Measurements from ENCODE around the gene FAM3D.
"Not testable (repeated sequence)": the region's sequence is repeated elsewhere in the genome, so short reads cannot be mapped to it uniquely, and the experiment has no call there.

The FAM3D gene

DNA sequence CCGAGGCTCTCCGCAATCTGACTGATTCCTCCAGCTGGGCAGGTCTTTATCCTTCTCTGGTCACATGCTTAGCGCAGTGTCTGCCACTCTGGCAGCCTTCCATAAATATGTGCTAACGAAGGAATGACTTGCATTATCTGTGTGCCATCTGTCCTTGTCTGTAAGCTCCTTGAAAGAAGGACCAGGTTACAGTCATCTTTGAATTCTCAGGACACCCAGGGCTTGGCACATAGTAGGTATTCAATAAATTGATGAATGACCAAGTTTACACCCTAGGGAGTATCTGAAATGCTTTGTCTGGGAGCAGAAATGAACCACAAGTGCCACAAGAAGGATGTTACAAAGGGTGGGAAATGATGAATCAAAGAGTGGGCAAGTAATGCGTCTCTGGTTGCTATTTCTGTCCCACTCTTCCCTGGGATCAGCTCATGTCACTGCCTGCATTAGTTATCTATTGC is 16.5 kb upstream of the FAM3D start:
- no peak for DNase-seq

DNA sequence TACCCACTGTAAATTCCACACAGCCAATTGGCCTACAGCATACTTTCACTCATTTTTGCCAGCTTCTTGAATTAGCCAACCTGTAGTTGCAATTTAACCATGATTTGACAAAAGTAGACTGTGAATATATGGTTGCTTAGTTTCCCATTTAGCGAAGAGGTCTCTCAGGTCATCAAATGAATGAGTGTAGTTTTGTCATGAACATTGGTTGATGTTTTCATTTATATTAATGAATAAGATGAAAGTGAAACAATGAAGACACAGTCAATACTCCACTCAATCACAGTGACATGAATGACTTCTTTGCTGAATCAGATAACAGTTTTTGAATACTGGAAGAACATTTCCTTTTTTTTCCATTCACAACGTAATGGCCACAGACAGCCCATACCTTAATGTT is 15.3 kb upstream of the FAM3D start:
- DNase-seq: no peak

DNA sequence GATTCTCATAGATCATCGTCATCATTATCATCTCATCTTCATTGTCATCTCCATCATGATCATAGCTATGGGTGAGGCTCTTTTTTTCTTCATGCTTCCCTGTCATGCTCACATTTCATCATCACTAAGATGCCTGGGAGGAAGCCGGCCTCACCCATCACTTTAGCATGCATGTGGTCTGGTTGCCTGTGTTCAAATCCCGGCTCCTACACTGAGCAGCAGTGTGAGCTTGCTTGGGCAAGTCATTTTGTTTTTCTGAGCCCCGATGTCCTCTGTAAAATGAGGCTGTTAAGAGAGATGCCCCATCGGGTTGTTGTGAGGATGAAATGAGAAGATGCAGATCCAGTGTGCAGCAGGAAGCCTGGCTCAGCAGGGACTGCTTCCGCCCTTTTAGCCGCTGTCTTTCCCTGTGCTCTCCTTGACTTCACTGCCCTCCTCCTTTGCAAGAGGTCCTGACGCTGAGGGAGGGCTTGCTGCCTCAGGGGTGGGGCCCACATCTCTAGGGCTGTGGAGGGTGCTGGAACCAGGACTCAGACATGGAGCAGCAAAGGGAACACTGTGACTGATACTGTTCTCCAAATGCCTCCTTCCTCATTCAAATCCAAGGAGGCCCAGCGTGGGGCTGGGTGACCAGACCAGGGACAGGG is 14.4 kb upstream of the FAM3D start:
- DNase-seq: no peak

DNA sequence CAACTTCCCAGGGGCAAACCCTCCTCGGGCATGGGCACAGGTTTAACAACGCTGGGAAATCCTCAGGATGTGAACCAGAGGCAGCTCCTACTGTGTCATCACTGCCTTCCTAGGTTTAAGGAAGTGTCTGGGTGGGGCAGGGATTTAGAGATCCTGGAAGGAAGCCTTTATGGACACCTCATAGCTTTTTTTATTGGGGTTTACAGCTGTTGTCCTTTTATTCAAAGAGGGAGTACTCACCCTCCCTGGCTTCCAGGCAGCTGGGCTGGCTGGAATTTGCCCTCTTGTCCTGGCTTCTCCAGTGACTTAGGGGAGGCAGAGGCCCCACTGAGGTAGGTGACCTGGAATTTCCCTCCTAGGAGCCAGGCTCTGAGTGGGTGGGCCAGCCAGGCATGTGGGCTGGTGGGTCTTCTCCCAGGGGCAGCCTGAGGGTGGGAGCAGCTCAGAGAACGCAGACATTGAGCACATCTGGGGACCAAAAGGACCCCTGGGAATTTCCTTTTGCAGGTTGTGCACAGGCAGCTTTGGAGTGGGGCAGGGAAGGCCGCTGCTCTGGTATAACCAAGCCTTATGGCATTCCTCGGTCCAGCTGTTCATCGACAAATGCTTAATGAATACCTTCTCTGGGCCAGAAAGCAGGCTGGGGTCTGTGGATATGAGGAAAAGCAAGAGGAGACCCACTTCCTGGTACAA is 13.5 kb upstream of the FAM3D start:
- DNase-seq: no peak

DNA sequence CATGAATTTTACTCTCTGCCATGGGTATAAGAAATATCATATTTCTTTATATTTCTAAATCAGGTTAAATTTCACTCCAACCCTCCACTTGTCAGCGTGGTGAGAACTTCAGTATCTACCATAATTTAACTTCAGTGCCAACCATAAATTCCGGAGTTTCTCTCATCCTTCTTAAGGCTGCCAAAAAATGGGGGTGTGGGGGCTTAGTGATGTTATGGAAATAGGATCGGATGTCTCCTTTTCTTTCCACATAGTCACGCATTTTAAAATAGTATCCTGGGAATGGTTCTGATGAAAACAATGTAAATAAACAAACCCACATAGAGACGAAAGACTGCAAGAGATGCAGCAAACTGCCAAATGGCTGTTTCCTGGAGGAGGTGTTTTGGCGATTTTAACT is 12.9 kb upstream of the FAM3D start:
- no peak for DNase-seq

DNA sequence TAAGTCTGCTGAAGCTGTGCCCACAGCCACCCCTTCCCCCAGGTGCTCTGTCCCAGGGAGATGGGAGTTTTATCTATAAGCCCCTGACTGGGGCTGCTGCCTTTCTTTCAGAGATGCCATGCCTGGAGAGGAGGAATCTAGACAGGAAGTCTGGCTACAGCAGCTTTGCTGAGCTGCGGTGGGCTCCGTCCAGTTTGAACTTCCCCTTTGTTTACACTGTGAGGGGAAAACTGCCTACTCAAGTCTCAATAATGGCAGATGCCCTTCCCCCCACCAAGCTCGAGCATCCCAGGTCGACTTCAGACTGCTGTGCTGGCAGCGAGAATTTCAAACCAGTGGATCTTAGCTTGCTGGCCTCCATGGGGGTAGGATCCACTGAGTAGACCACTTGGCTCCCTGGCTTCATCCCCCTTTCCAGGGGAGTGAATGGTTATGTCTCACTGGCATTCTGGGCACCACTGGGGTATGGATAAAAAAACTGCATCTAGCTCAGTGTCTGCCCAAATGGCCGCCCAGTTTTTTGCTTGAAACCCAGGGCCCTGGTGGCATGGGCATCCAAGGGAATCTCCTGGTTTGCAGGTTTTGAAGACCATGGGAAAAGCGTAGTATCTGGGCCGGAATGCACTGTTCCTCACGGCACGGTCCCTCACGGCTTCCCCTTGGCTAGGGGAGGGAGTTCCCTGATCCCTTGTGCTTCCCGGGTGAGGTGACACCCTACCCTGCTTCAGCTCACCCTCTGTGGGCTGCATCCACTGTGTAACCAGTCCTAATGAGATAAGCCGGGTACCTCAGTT is 11.8 kb upstream of the FAM3D start:
- not testable (repeated sequence) for DNase-seq

DNA sequence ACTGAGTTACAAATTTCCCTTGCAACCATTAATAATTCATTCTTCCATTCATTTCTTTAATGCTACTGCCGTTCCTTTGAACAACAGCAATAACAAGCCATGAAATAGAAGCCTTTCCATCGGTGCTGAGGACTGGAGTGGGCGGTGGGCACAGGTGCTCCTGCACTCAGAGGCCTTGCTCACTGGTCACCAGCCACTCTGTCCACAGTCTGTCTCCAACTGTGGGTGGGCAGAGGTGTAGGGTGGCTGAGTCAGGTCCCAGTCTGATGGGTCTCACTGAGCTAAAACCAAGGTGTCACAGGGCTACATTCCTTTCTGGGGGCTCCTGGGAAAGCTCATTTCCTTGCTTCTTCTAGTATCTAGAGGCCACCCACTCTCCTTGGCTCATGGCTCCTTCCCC is 6.3 kb upstream of the FAM3D start:
- DNase-seq: no peak

DNA sequence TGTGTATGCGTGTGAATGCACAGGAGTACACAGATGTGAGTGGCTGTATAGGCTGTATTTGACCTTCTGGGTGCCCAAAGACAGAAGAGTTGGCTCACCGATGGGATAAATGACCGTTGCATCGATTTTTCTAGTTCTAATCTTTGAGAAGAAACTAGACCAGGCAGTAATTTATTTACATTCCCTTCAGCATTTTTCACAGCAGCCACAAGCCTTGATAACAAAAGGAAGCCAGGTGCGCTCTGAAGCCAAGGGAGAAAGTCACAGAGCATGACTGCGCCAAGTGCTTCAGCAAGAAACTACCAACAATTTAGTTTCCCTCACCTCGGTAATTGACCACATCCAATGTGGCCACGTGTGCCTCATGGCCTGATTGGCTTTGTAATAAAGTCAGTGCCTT is 5.9 kb upstream of the FAM3D start:
- DNase-seq: peak in 1 of 2 experiments; percentile 18

DNA sequence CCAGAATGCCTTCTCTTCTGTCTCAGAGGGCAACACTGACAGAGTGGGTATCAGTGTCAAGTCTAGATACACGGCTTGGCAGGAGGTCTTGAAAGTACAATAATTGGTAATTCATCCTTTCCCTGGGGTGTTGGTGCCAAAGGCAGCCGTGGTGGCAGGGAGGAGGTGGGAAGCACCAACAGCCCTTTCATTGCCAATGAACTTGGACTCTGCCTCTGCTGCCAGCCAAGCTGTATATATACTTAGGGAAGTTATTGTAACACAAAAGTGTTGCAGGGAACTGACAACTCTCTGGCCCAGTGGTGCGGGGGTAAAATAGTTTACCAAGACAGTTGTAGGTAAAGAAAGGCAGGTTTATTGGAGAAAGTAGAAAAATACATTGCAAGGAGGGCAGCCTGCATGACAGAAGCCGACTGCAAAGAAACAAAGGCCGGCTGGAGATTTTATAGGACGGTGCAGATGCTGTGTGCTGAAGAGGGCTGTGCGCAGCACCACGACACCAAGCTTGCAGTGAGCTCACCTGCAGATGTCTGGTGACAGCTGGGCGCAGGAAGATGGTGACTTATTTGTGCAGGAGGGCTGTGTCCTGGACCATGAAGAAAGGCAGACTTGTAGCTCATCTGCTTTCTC is 4.0 kb upstream of the FAM3D start:
- no peak for DNase-seq

DNA sequence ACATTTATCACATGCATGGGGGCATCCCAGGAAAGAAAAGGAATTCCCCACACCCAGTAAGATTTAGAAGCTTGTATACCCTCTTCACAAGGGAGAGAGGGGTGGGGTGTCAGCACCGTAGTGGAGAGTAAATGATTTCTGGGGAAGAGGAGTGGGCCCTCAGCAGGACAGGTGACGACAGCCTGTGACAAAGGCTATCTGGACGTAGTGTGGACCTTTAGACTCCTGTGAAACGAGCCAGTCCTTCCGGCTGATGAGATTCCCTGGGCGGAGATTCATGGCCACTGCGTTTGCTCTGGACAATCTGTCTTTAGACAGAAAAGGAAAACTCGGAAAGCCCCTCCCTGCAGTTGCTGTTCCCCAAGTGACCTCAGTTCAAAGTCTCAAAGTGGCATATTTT is 1.7 kb upstream of the FAM3D start:
- DNase-seq: no peak

DNA sequence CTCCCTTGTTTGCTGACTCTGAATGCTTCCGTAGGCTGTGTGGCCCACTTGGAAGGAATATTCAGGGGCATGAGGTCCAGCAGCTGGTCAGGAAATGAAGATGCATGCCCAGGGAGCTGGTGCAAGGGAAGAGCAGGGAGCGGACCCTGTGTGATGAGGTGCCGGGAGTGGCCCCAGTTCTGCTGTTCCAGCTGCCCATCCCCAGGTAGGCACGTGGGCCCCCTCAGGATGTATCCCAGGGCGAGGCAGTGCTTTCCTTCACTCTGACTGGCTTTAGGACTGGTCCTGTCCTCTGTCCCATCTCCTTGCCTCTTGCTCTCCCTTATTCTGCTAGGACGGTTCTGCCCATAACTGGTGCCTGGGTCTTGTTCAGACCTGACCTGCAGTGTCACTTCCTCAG is 1.1 kb upstream of the FAM3D start:
- DNase-seq: no peak

DNA sequence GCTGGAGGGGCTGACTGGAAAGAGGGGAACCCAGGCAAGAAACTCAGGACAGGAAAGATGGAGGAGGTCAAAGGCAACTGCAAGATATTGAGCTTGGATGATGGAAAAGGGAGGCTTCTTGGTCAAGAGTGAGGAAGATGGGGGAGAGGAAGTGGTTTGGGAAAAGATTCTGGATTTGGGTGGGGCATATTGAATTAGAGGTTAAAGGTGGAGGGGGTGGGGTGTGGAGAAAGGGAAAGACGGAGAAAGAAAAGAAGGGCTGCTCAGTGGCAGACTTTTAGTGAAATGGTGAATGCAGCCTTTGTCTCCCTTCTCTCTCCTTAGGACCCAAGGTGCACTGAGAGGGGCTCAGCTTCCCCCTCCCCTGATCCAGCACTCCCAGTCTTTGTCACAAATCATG is 655 bp upstream of the FAM3D start:
- no peak for DNase-seq

DNA sequence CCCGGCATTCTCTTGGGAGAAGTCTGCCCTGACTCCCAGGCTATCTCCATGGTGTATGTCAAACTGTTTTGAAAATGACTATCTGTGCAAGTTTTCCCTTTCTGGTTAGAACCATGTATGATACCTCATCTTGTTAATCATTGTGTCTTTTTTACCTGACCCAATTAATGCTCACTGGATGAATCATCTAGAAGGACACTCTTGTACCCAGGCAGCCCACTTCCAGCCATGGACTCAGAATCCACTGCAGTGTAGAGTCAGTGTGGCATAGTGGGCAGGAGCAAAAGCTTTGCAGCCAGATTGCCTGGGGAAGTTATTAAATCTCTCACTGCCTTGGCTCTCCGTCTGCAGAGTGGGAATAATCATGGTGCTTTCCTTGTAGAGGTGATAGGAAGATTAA is 1.2 kb downstream of the FAM3D start:
- DNase-seq: no peak

DNA sequence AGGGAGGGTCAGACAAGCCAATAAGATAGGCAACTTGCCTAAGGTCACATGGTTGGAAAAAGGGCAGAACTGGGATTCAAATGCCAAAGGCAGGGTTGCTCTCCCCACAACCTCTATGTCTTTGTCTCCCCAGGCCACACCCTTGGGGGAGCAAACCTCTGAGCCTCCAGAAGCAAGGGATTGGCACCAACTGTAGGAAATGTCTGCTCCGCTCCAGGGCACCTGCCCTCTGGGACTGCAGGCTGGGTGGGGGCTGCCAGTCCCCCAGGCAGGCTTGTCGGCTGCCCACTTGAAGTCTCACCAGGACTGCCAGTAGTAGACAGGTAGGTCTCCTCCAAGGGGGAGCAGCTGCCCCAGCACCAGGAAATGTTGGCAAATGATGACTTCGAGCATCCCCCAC is 2.0 kb downstream of the FAM3D start:
- no peak for DNase-seq

DNA sequence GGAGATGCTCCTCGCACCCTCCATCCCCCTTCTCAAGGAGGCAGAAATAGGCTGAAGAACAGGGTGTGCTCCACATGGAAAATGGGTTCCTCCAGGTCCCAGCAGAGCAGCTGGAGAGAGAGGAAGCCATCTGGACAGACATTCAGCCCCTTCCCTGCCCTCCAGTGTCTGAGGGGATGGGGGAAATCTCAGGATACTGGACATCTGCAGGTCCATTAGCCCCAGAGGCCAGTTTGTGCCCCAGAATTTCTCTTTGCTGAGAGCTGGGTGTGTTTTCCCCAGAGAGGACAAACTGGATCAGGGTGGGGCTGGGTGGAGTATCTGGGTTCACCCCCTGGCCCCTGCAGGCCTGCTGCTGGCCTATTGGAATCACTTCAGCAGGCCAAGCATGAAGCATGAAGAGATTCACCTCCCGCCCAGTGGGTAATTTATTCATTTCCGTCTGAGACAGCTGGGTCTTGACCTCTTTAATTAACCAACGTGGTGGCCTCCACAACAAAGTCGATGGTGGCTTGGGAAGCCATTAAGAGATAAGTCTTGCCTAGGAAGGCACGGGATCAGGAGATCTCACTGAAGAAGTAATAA is 4.6 kb downstream of the FAM3D start:
- DNase-seq: no peak

DNA sequence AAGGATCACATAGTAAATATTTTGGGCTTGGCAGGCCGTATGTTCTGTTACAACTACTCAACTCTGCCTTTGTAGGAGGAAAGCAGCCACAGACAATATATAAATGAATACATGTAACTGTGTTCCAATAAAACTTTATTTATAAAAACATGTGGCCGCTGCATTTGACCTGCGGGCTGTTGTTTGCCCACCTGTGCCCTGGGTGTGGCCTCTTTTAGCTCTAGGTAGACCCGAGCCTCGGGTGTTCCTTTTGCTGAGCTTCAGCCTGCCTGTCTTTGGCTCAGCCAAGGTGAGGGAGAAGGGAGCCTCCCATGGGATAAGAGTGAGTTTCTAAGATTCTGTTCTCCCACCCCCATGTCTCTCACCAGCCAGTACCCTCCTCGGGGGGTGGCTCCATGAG is 5.6 kb downstream of the FAM3D start:
- DNase-seq: no peak

DNA sequence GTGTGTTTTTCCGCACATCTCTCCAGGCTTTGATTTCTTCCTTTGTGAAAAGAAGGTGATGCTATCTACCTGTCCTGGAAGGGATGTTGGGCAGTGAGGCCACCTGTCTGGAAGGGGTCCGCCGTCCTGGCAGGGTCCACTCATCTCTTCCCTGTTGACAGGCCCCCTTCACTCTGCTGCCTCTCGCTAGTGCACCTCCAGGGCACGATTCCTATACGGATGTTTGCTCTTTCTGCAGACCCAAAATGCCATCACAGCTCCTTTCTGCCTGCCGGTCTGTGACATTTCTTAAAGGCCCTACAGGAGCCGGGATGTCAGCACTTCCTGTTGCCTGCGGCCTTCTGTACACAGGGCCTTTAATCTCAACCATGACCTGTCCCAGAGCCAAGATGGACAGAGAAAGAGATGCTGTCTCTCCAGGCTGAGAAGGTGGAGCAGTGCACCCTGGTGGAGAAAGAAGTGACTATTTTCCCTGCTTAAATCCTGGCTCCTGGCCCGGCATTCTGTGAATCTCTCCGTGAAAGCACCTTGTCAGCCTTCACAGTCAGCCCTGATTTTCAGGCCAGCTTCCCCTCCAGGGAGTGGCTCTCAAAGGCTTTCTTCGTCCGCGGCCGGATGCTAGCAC is 7.4 kb downstream of the FAM3D start:
- no peak for DNase-seq

DNA sequence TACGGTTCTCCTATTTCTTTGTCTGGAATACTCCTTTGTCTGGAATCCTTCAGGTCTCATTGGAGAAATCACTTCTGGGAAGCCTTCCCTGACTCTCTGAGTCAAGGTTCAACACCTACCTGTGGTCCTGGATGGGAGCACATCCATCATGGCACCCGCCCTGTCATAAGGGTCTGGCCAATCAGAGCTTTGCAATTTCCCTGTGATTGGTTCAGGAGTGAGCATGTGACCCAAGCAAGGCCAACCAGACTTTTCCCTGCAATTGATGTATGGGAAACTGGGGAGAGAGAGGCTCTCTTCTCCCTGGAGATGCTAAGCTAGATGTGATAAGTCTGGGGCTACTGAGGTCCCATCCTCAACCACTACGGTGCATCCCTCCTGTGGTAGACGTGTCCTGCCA is 8.1 kb downstream of the FAM3D start:
- DNase-seq: no peak

DNA sequence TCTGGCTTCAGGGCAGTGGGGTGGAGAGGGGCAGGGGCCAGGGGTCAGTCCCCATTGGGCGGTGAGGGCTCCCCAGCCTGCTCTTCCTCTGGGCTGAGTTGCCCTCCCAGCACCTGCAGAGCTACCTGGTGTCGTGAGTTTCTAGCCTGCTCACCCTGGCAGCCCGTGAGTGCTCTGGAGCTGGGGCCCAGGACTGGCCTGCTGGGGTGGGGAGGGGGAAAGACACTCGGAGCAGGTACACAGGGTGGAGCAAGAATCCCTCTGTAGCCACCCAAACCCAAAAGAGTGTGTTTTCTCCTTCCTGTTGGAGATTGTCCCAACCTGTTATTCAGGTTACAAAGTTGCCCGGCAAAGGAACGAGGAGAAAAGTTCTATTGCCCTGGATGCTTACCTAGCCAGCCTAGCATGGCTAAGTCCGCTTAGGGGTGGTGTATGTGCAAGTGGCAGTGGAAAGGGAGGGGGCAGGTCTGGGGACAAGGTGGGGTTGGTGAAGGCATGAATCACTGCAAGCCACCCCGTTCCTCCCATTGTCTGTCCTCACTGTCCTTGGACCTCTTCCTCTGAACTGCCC is 8.9 kb downstream of the FAM3D start:
- DNase-seq: no peak

DNA sequence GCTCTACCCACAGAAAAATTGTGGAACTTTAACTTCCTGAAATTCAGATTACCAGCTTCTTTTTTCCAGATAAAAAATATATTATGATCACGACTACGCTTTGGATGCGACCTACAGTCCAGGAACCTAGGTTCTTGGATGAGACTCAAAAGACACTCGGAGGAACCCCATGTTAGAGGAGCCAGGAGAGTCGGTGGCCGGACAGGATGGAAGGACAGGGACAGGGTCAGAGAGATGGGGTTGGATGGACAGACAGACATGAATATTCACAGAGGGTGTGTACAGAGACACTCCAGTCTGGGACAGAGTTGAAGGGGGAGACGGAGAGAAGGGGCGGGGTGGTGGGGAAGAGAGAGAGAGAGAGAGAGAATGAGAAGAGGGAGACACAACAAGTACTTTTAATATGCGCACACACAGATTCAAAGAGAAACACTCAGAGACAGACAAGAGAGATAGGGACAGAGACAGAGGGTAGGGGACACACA is 9.5 kb downstream of the FAM3D start:
- no peak for DNase-seq

DNA sequence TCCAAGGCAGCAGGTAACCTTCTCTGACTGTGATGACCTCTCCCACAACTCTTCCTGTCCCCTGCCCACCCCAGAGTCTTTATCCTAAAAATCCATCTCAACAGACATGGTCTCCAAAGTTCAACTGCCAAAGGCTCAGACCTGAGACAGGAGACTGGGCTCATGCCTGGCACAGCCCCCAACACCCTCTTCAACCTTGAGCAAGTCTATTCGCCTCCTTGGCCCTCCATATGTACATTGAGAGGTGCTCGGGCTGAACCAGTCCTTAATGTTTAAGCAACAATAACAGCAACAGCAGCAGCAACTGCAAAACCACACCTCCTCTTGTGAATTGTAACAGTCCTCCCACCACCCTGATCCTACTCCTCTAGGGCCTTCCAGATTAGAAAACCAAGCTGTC is 9.9 kb downstream of the FAM3D start:
- DNase-seq: no peak

DNA sequence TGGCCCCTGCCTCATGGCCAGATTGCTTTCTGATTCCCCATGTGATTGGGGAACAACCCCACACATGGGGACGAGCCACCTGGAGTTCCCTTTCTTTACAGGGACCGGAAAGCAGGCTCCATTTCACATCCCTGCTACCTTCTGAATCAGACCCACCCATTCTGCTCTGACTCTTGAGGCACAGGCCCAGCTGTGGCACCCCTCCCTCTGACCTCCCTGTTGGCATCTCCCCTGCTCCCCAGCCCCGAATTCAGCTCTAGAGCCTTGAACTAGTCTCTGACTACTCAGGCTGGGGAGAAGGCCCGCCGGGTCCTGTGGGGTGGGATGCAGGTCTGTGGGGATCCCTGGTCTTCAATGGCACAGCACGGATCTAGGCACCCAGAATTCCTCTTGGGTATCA is 12.1 kb downstream of the FAM3D start:
- no peak for DNase-seq
